IMR-90 (cell line): ENCODE measurements around the gene FOXO6. TPM values are rescaled to one million over a fixed set of nuclear protein-coding genes. Genes with fewer than 3 reads are reported as not detected.

ENCODE experiments used
- ATAC-seq: fragments of 200-7000 bp; cut with Tn5 transposase; 2 replicates; pipeline ENCODE4 v1.9.1; 2020; ENCODE audit warnings: low read depth, mild to moderate bottlenecking, moderate library complexity
- BruUV-seq: library from RNA; stranded (reverse); fragments of 400-500 nt; replicated peaks from 2 replicates; lab custom pipeline; 2021; lab: Mats Ljungman, UMichigan
- CTCF ChIA-PET: fragments of 300-600 bp; formaldehyde crosslinking; extraction: SDS; loops from one replicate; lab custom pipeline; 2021; ENCODE audit warnings: antibody characterized with exemption; lab: Yijun Ruan, JAX
- POLR2A ChIA-PET: fragments of 300-600 bp; sonication (Branson Sonifier 250); formaldehyde crosslinking; loops from one replicate; lab custom pipeline; 2022; ENCODE audit warnings: antibody characterized with exemption; ENCODE audit not compliant: unreplicated experiment; lab: Charles Lee
- DNase-seq: peaks from one replicate; pipeline ENCODE4 v3.0.0; 2013
- H2AFZ ChIP-seq: replicated peaks from 2 replicates; pipeline ENCODE3; 2013; ENCODE audit warnings: low read length, mild to moderate bottlenecking; ENCODE audit not compliant: poor library complexity
- H2AK5ac ChIP-seq: 2 replicates; pipeline ENCODE4 v1.6.1; 2013; ENCODE audit warnings: low read depth, low read length, inconsistent platforms
- H2AK9ac ChIP-seq: replicated peaks from 2 replicates; pipeline ENCODE3; 2013; ENCODE audit warnings: mild to moderate bottlenecking, low read depth, low read length, moderate library complexity; ENCODE audit not compliant: poor library complexity
- H2BK120ac ChIP-seq: 2 replicates; pipeline ENCODE4 v1.6.1; 2013; ENCODE audit warnings: low read depth, low read length, inconsistent platforms
- H2BK15ac ChIP-seq: 3 replicates; pipeline ENCODE4 v1.6.1; 2013; ENCODE audit warnings: low read depth, low read length, inconsistent platforms
- H2BK20ac ChIP-seq: 2 replicates; pipeline ENCODE4 v1.6.1; 2013; ENCODE audit warnings: low read depth, mild to moderate bottlenecking, inconsistent platforms, low read length, moderate library complexity
- H2BK5ac ChIP-seq: 2 replicates; pipeline ENCODE4 v1.6.1; 2013; ENCODE audit warnings: mild to moderate bottlenecking, low read depth, low read length, inconsistent platforms; ENCODE audit not compliant: poor library complexity, severe bottlenecking
- H3K14ac ChIP-seq: replicated peaks from 2 replicates; pipeline ENCODE4 v1.6.1; 2013; ENCODE audit warnings: low read depth, low read length, inconsistent platforms
- H3K18ac ChIP-seq: 2 replicates; pipeline ENCODE4 v1.6.1; 2013; ENCODE audit warnings: low read depth, low read length, control low read depth
- H3K23ac ChIP-seq: 2 replicates; pipeline ENCODE4 v1.6.1; 2013; ENCODE audit warnings: low read depth, low read length, inconsistent platforms
- H3K27ac ChIP-seq: 2 replicates; pipeline ENCODE4 v1.5.1; 2013; ENCODE audit warnings: mild to moderate bottlenecking, control low read depth, low read length; ENCODE audit not compliant: insufficient read depth
- H3K27me3 ChIP-seq: 2 replicates; pipeline ENCODE4 v1.6.1; 2013; ENCODE audit warnings: low read length; ENCODE audit not compliant: control insufficient read depth, insufficient read depth
- H3K36me3 ChIP-seq: 2 replicates; pipeline ENCODE4 v1.6.1; 2013; ENCODE audit warnings: low read length, mixed read lengths; ENCODE audit not compliant: control insufficient read depth, insufficient read depth
- H3K4ac ChIP-seq: 2 replicates; pipeline ENCODE4 v1.6.1; 2013; ENCODE audit warnings: low read depth, low read length, inconsistent platforms
- H3K4me1 ChIP-seq: 2 replicates; pipeline ENCODE4 v1.6.1; 2013; ENCODE audit warnings: low read length, mixed read lengths; ENCODE audit not compliant: control insufficient read depth, insufficient read depth
- H3K4me2 ChIP-seq: 2 replicates; pipeline ENCODE4 v1.6.1; 2013; ENCODE audit warnings: low read depth, mild to moderate bottlenecking, control low read depth, low read length, moderate library complexity
- H3K4me3 ChIP-seq: 2 replicates; pipeline ENCODE4 v1.5.1; 2013; ENCODE audit warnings: low read depth, mild to moderate bottlenecking, control low read depth, low read length, moderate library complexity; ENCODE audit not compliant: insufficient read depth
- H3K56ac ChIP-seq: 2 replicates; pipeline ENCODE4 v1.6.1; 2013; ENCODE audit warnings: low read length, inconsistent platforms; ENCODE audit not compliant: insufficient read depth; ENCODE audit errors: extremely low read depth
- H3K79me1 ChIP-seq, 2 experiments: 2 replicates each; pipeline ENCODE4 v1.6.1; 2013; ENCODE audit warnings: low read length in 2 of 2, inconsistent platforms in 1 of 2, low read depth in 1 of 2
- H3K9ac ChIP-seq: 2 replicates; pipeline ENCODE4 v1.6.1; 2013; ENCODE audit warnings: low read depth, low read length, control low read depth
- H3K9me1 ChIP-seq: 2 replicates; pipeline ENCODE4 v1.6.1; 2013; ENCODE audit warnings: low read length, inconsistent platforms; ENCODE audit not compliant: insufficient read depth
- H3K9me3 ChIP-seq: 2 replicates; pipeline ENCODE4 v1.6.1; 2013; ENCODE audit warnings: low read length; ENCODE audit not compliant: control insufficient read depth, insufficient read depth
- H4K20me1 ChIP-seq: 2 replicates; pipeline ENCODE4 v1.6.1; 2013; ENCODE audit warnings: low read length, inconsistent platforms; ENCODE audit not compliant: insufficient read depth
- H4K5ac ChIP-seq: 2 replicates; pipeline ENCODE4 v1.6.1; 2013; ENCODE audit warnings: mild to moderate bottlenecking, low read depth, low read length, control low read depth
- H4K8ac ChIP-seq, 2 experiments: 2 replicates each; pipeline ENCODE4 v1.6.1; 2013; ENCODE audit warnings: low read depth in 2 of 2, low read length in 2 of 2, control low read depth in 1 of 2, inconsistent platforms in 1 of 2
- H4K91ac ChIP-seq: 2 replicates; pipeline ENCODE4 v1.6.1; 2013; ENCODE audit warnings: low read depth, low read length, inconsistent platforms; ENCODE audit not compliant: insufficient read depth
- BHLHE40 ChIP-seq: fragments of 150-350 bp; IDR thresholded peaks from 2 replicates; pipeline ENCODE4 v1.6.1; 2016; ENCODE audit warnings: mild to moderate bottlenecking, low read depth, low read length
- NFE2L2 ChIP-seq: fragments of 150-350 bp; IDR thresholded peaks from 2 replicates; pipeline ENCODE4 v1.6.1; 2016; ENCODE audit warnings: low read depth, mild to moderate bottlenecking, low read length
- WGBS, 2 experiments: methylation state at CpG; one replicate each; pipeline versions ENCODE4 v1.1.5 to v1.1.7; 2013; ENCODE audit warnings: missing lambda C conversion rate in 2 of 2; ENCODE audit not compliant: insufficient read length in 1 of 2; ENCODE audit errors: extremely low coverage in 2 of 2; 5-methylcytosine and 5-hydroxymethylcytosine counted together
- dilution Hi-C: fragments of 300-500 bp; cut with HindIII; formaldehyde crosslinking; loops from one replicate; pipeline ENCODE4 v1.14.3; 2018; ENCODE audit warnings: low sequenced_read_pairs; ENCODE audit not compliant: unreplicated experiment
- in situ Hi-C: fragments of 300-500 bp; cut with MboI; formaldehyde crosslinking; loops from 3 replicates; pipeline ENCODE4 v1.14.3; 2019; ENCODE audit warnings: low sequenced_read_pairs, inconsistent platforms, mixed read lengths
- intact Hi-C: fragments of 100-400 bp; cut with micrococcal nuclease; formaldehyde crosslinking; loops from 2 replicates; pipeline ENCODE4 v1.10.0; 2022
- polyA plus RNA-seq, 3 experiments: library from polyadenylated mRNA; depleted of rRNA; stranded (reverse); fragments of >200 nt; gene quantifications; 2 replicates each; pipeline ENCODE4 v1.2.3, GENCODE V29; 2012; ENCODE audit warnings: low replicate concordance in 1 of 3
- total RNA-seq: library from RNA; depleted of rRNA; stranded (reverse); fragments of >200 nt; gene quantifications from 2 replicates; pipeline ENCODE4 v1.2.3, GENCODE V29; 2012

Gene FOXO6
- total and polyA plus RNA-seq, 2 of the 4 experiments (the other 2 are of a cell fraction) = not detected

DNA sequence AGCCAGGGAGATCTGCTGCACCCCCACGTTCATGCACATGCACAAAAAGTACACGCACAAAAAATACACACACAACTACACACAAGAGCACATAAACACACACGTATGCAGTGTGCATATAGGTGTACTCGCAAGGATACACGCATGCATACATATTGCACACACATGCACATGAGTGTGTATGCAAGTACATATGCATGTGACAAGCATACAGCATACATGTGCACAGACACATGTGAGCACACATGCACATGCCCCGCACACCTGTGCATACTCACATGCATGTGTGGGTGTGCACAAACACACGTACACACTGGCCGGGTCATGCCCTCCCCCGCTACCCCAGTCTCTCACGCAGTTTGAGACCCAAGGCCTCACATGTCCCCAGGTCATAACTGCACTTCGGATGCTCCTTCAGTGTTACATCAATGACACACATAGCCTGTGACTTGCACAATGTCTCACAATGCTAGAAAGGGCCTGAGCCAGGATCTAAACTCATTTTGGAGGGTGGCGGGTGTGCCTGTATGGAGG, 52.6 kb downstream of the FOXO6 start:
- Histone ChIP-seq H3K18ac (no peak overlapping the region), H3K56ac (no peak overlapping the region), H3K36me3 (no peaks in the 10 kb centered on the region), H3K4me1 (peaks cover 2% of the 10 kb centered on the region; the same call in 1 of the 2 replicates), H3K9me1 (no peaks in the 10 kb centered on the region), H3K4me3 (no peak overlapping the region), H3K4ac (no peak overlapping the region), H2AK5ac (no peak overlapping the region), H2BK20ac (no peak overlapping the region), H2AK9ac (no peak overlapping the region), H3K27ac (no peak overlapping the region), H4K8ac (no peak overlapping the region), H4K91ac (no peak overlapping the region), H3K27me3 (peaks cover 44% of the 10 kb centered on the region), H2BK120ac (no peak overlapping the region), H4K20me1 (0 out of 2 replicates have a peak, but pooled peaks cover 4% of the 10 kb centered on the region), H3K9me3 (peaks cover 6% of the 10 kb centered on the region), H3K14ac (no peak overlapping the region), H2BK15ac (no peak overlapping the region), H2BK5ac (no peak overlapping the region), H2AFZ (no peak overlapping the region), H3K79me1 (no peaks in the 10 kb centered on the region), H3K4me2 (no peak overlapping the region), H4K5ac (no peak overlapping the region), H3K23ac (no peak overlapping the region), H3K9ac (no peak overlapping the region)
- dilution Hi-C loops = no loop called here
- in situ Hi-C loops = loop anchor here (25.0 kb wide), 1 partner anchor 377 kb away; no protein-coding TSS in a partner anchor
- ATAC-seq = no peak
- intact Hi-C loops = no loop called here
- DNase-seq = no peak
- CTCF ChIA-PET = no interaction called here
- TF ChIP-seq NFE2L2 = no peak
- TF ChIP-seq BHLHE40 = no peak
- POLR2A ChIA-PET = no interaction called here
- BruUV-seq = no TSS peak
- WGBS, 2 experiments = 94% methylated on average over 2 of the region's 12 CpGs; no CpG with 5 or more reads in 1 of the 2 experiments
